OCI-LY1 (cell line): ENCODE data around the gene RNF151.

Experiments used
- H2AFZ ChIP-seq: fragments of 200-600 bp; sonication (generic), shearing (Covaris generic); 2 replicates; pipeline ENCODE4 v1.6.0; 2014; ENCODE audit warnings: antibody characterized with exemption, mild to moderate bottlenecking, low read length
- H3F3A ChIP-seq: fragments of 200-600 bp; sonication (generic), shearing (Covaris generic); 2 replicates; pipeline ENCODE4 v1.6.0; 2014; ENCODE audit warnings: mild to moderate bottlenecking, antibody characterized with exemption, low read length, moderate library complexity; ENCODE audit not compliant: insufficient read depth
- H3K27ac ChIP-seq: fragments of 200-600 bp; sonication (generic); 2 replicates; pipeline ENCODE4 v1.5.1; 2014; ENCODE audit warnings: low read length, mixed run types, mild to moderate bottlenecking, low read depth; ENCODE audit not compliant: poor library complexity, severe bottlenecking
- H3K27me3 ChIP-seq: fragments of 200-600 bp; sonication (generic); 2 replicates; pipeline ENCODE4 v1.6.0; 2014; ENCODE audit warnings: antibody characterized with exemption, mild to moderate bottlenecking, low read length, moderate library complexity; ENCODE audit not compliant: insufficient read depth
- H3K36me3 ChIP-seq: fragments of 200-600 bp; sonication (generic); 2 replicates; pipeline ENCODE4 v1.6.1; 2014; ENCODE audit warnings: mild to moderate bottlenecking, antibody characterized with exemption, low read length, moderate library complexity, mixed read lengths; ENCODE audit not compliant: insufficient read depth
- H3K4me1 ChIP-seq: fragments of 200-600 bp; sonication (generic); 2 replicates; pipeline ENCODE4 v1.5.1; 2014; ENCODE audit warnings: mild to moderate bottlenecking, low read length, moderate library complexity; ENCODE audit not compliant: insufficient read depth, severe bottlenecking
- H3K4me2 ChIP-seq: fragments of 200-600 bp; sonication (generic), shearing (Covaris generic); 2 replicates; pipeline ENCODE4 v1.6.1; 2014; ENCODE audit warnings: low read length
- H3K4me3 ChIP-seq: fragments of 200-600 bp; sonication (generic); 2 replicates; pipeline ENCODE4 v1.5.1; 2014; ENCODE audit warnings: low read length, low read depth, mild to moderate bottlenecking, mixed read lengths; ENCODE audit not compliant: poor library complexity, severe bottlenecking
- H3K79me2 ChIP-seq: fragments of 200-600 bp; shearing (Covaris generic); 2 replicates; pipeline ENCODE4 v1.6.1; 2016; ENCODE audit warnings: mixed run types, low read length, mixed read lengths; ENCODE audit not compliant: insufficient read depth
- H3K9ac ChIP-seq: fragments of 200-600 bp; sonication (generic), shearing (Covaris generic); 2 replicates; pipeline ENCODE4 v1.6.1; 2014; ENCODE audit warnings: mild to moderate bottlenecking, low read length, mixed read lengths
- H3K9me2 ChIP-seq: fragments of 200-600 bp; sonication (generic), shearing (Covaris generic); 2 replicates; pipeline ENCODE4 v1.6.1; 2014; ENCODE audit warnings: low read depth, mild to moderate bottlenecking, low read length, mixed read lengths
- H3K9me3 ChIP-seq: fragments of 200-600 bp; shearing (Covaris generic); 2 replicates; pipeline ENCODE4 v1.6.1; 2014; ENCODE audit warnings: low read length, mixed read lengths
- H4K20me1 ChIP-seq: fragments of 200-600 bp; sonication (generic), shearing (Covaris generic); 2 replicates; pipeline ENCODE4 v1.6.0; 2016; ENCODE audit warnings: mild to moderate bottlenecking, low read length; ENCODE audit not compliant: insufficient read depth
- CTCF ChIP-seq: fragments of 200-600 bp; sonication (generic), shearing (Covaris generic); IDR thresholded peaks from 2 replicates; pipeline ENCODE4 v1.5.1; 2017; ENCODE audit warnings: mild to moderate bottlenecking, antibody characterized with exemption, low read length, moderate library complexity, mixed read lengths
- EZH2 ChIP-seq: fragments of 200-600 bp; sonication (generic), shearing (Covaris generic); IDR thresholded peaks from 2 replicates; pipeline ENCODE4 v1.8.0; 2017; ENCODE audit warnings: borderline replicate concordance, mixed run types, mild to moderate bottlenecking, antibody characterized with exemption, low read length, moderate library complexity, mixed read lengths

Gene RNF151

GRCh38 chr16:1924095-1924494 is 42.6 kb upstream of the RNF151 start:
- Histone ChIP-seq H3K27ac (no peak overlapping the region), H3K4me2 (no peak overlapping the region), H4K20me1 (no peaks in the 10 kb centered on the region), H3K9ac (no peak overlapping the region), H3K4me1 (peaks cover 5% of the 10 kb centered on the region), H3K9me3 (no peaks in the 10 kb centered on the region), H3K27me3 (no peaks in the 10 kb centered on the region; the same call in 1 of the 2 replicates), H3K36me3 (no peaks in the 10 kb centered on the region), H3K79me2 (no peaks in the 10 kb centered on the region), H2AFZ (no peak overlapping the region), H3F3A (no peaks in the 10 kb centered on the region), H3K9me2 (no peaks in the 10 kb centered on the region), H3K4me3 (no peak overlapping the region)
- TF ChIP-seq EZH2 (no peak), CTCF (no peak)

DNA sequence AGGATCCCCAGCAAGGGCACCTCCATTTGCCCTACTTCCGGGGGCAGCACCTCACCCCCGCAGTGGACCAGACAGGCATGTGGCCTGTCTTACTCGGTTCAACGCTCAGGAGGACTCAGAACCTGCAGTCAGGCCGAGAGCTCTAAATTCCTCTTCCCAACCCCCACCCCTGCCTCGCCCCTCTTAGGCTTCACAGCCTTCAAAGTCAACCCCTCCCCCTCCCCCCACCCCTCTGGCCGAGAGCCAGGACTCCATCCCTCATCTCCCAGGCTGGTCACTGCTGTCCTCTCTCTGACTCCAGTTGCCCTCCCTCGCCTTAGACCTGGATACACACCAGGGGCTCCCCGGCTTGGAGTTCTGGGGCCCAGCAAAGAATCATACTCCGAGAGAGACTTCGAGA is 40.4 kb upstream of the RNF151 start:
- Histone ChIP-seq H3K4me2 (no peak overlapping the region), H3K9me3 (no peaks in the 10 kb centered on the region), H3K4me3 (no peak overlapping the region), H3K9me2 (no peaks in the 10 kb centered on the region), H3K27me3 (no peaks in the 10 kb centered on the region; the same call in 1 of the 2 replicates), H3K4me1 (peaks cover 13% of the 10 kb centered on the region), H3K79me2 (no peaks in the 10 kb centered on the region), H3K36me3 (no peaks in the 10 kb centered on the region), H4K20me1 (no peaks in the 10 kb centered on the region), H3K9ac (no peak overlapping the region), H2AFZ (no peak overlapping the region), H3K27ac (no peak overlapping the region), H3F3A (no peaks in the 10 kb centered on the region)
- TF ChIP-seq CTCF (no peak), EZH2 (no peak)

DNA sequence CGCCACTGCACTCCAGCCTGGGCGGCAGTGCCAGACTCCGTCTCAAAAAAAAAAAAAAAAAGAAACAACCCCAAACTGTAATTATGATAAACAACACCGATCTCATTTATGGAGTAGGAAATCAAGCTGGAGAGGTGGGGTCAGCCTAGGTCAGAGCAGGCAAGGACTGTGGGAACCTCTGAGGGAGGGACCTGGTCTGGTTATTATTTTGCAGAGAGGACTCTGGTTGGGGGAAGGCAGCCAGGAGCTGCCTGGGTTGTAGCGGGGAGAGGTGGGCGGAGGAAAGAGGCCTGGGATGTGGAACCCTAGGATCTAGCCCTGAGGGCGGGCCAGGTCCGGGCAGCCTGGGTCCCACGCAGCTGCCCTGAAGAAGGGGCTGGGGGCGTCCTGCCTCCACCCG is 37.6 kb upstream of the RNF151 start:
- no peaks in the 10 kb centered on the region for H3K9me2 ChIP-seq
- no peak overlapping the region for H3K27ac ChIP-seq
- H3K79me2 ChIP-seq = no peaks in the 10 kb centered on the region
- peak overlapping the region; percentile 30; the same call in 1 of the 2 replicates for H2AFZ ChIP-seq
- no peaks in the 10 kb centered on the region for H4K20me1 ChIP-seq
- no peaks in the 10 kb centered on the region for H3F3A ChIP-seq
- peak overlapping the region; percentile 48 for H3K9ac ChIP-seq
- TF ChIP-seq EZH2 (no peak), CTCF (no peak)
- peak overlapping the region; percentile 56 for H3K4me3 ChIP-seq
- H3K4me2 ChIP-seq = peak overlapping the region; percentile 76
- H3K36me3 ChIP-seq = no peaks in the 10 kb centered on the region
- no peaks in the 10 kb centered on the region for H3K9me3 ChIP-seq
- H3K4me1 ChIP-seq = peaks cover 13% of the 10 kb centered on the region
- H3K27me3 ChIP-seq = 0 out of 2 replicates have a peak, but pooled peaks cover 6% of the 10 kb centered on the region
